GM18870 (cell line): Measurements from ENCODE around the gene LYVE1.

Experiments
- ATAC-seq: cut with Tn5 transposase; IDR thresholded peaks from one replicate; pipeline ENCODE4 v1.9.1; 2021; ENCODE audit warnings: moderate library complexity; ENCODE audit not compliant: unreplicated experiment

The LYVE1 gene

DNA sequence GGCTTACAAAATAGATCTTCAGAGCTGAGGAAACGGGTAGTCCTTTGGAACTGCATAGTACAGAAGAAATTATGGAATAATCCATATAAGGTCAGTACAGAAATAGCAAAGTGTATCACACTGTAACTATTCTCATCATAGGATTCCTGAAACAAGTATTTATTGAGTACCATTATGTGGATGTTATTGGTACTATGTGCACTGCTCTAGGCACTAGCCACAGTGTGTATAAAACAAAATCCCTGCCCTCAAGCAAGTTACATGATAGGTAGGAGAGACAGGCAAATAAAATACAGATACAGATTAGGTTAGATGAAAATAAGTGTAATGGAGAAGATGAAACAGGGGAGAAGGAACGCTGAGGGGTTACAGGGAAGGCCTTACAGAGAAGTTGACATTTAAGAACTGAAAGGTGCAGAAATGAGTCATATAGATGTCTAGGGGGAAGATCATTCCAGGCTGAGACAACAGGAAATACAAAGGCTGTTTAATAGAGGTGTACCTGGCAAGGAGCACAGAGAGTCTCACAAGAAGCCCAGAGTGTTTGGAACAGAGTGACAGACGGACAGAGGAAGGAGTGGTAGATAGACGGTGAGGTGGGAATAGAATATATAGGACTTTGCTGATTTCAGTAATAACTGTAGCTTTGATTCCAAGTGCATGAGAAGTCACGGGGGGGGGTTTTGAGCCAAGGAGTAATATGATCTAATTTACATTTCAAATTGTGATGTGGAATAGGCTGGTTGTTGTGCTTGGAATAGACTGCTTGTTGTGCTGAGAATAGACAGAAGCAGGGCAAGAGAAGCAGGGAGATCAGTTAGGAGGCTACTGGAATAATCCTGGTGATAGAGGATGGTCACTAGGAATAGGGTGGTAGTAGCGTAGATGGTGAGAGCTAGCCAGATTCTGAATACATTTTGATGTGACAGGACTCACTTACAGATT lies 41.2 kb downstream of the LYVE1 start:
- no peak for ATAC-seq

DNA sequence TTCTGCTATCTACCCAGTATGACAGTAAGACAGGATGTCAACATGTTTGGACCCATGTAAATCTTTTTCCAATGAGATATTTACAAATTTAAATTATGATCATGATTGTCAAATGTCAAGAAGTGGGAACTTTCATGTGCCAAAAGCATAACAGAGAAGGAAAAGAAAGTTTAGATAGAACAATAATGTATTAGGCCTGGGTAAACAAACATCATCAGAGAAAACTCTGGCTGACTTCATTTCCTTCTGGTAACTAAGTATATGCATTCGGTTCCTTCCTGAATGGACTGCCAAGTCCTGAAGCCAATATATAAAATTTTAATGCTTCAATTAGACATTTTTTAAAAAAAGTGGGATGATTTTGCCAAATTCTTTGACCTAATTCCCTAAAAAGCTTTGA lies 44.0 kb downstream of the LYVE1 start:
- no peak for ATAC-seq

DNA sequence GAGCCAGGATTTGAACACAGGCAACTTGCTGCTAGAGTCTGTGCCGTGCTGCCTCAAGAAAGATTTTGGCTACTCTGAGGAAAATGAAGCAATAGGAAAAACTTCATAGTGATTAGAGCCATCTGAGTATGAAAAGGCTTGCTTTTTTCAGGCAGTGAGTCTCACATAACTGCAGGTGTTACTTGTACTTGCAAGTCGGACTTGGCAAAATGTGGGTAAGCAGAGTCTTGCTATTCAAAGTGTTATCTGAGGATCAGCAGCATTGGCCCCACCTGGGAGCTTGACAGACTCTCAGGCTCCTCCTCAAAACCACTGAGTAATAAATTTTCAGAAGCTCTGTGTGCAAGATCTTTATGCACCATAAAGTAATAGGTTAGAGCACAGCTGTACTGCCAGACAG lies 45.5 kb downstream of the LYVE1 start:
- ATAC-seq: no peak

DNA sequence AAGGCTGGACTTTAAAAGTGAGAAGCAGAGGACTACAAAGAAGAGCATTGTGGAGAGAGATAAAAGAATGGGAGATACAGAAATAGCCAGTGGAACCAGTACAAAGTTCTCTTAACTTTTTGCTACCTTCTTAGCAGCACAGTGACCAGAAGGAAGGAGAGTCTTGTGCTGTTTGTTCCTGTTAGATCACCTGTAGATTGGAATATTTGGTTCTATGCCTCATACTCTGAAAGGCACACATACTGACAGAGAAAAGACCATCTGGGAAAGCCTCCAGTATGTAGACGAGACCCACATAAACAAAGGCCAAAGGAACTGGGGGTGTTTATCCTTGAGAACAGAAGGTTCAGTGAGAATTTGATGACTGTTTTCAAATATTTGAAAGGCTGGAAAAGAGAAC lies 46.2 kb downstream of the LYVE1 start:
- no peak for ATAC-seq

DNA sequence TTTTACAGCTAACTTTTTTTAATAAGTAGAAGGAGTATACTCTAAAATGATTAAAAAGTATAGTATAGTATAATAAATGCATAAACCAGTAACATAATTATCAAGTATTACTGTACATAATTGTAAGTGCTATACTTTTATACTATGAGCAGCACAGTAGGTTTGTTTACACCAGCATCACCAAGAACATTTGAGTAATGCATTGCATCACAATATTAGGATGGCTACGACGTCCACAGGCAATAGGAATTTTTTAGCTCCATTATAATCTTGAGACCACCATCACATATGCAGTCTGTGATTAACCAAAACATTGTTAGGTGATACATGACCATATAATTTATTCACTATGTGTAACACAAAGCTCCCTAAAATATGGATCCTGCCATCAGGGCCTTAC lies 47.9 kb downstream of the LYVE1 start:
- no peak for ATAC-seq

DNA sequence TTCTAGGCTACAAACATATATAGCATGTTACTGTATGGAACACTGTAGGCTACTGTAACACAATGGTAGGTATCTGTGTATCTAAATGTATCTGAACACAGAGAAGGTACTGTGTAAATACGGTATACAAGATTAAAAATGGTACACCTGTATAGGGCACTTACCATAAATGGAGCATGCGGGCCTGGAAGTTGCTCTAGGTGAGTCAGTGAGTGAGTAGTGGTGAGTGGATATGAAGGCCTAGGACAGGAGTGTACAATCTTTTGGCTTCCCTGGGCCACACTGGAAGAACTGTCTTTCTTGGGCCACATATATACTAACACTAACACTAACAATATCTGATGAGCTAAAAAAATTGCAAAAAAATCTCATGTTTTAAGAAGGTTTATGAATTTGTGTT lies 48.8 kb downstream of the LYVE1 start:
- no peak for ATAC-seq

DNA sequence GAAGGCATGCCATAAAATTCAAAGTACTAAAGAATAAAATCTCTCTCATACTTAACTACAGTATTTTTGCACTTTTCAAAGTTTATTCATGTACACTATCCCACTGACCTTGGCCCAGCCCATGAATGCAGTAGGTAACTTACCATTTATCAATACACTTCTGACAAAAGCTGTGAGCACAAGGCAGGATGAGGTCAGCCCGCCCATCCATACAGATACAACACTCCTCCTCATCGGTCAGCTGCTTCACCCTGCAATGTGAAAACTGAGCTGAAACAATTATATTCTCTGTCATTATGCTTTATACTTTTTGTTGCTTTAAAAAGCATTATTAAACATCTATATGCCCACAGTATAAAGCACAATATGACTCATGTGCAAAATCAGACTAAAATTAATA lies 49.6 kb downstream of the LYVE1 start:
- no peak for ATAC-seq

DNA sequence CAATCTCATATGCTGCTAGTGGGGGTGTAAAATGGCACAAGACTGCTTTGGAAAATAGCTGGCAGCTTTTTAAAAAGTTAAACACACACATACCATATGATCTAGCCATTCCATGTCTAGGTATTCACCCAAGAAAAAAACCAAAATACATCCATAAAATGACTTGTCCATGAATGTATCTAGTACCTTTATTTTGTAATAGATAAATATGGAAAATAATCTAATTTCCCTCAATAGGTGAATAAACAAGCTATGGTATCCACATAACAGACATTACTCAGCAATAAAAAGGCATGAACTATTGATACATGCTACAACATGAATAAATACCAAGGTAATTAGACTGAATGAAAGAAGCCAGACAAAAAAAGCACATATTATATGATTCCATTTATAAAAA lies 50.3 kb downstream of the LYVE1 start:
- no peak for ATAC-seq

DNA sequence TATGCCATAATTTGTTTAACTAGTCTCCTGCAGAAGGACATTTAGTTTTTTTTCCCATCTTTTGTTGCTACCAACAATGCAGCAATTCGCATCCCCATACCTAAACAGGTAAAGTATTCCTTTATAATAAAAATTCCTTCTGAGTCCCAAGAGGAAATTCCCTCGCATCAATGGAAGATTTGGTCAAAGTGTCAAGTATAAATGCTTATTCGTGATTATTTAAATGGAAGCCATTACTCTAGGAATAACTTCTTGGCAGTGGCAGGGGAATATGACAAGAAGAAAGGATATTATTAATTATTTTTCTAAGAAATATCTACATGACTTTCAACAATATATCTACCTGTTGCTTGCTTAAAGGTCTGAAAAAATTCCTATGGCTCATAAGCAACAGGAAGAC lies 53.0 kb downstream of the LYVE1 start:
- no peak for ATAC-seq

DNA sequence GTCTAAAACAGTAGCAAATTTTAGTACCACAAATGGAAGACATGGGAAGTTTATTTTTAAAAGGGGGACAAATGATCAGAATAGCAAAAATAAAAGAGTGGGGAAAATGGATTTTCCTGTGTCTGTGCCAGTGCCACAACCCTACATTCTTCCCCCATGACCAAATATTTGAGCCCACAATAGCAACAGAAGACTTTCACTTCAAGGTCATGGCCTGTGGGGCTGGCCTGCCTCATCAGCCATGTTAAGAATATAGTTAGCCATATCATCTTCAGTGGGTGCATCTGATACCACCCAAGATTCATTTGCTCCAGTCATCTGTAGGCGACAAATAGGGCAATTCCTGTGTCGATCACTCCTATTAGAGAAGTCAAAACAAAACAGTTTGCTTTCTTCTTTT lies 53.8 kb downstream of the LYVE1 start:
- no peak for ATAC-seq

DNA sequence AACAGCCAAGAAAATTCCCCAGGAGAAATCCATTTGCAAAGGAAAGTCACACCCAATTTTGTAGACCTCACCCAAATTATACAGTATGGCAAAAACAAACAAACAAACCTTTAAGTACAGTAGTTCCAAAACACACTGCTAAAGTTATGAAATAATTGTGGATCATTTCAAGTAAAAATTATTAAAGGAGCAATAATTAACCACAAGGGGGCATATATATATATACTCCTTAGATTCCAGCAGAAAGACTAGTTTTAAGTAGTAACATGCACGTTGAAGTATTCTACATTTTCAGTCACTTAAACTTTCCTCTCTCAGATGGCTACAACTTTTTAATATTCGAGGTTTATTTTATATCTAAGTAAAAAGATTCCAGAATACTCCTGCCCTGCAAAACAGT lies 54.3 kb downstream of the LYVE1 start:
- ATAC-seq: no peak

DNA sequence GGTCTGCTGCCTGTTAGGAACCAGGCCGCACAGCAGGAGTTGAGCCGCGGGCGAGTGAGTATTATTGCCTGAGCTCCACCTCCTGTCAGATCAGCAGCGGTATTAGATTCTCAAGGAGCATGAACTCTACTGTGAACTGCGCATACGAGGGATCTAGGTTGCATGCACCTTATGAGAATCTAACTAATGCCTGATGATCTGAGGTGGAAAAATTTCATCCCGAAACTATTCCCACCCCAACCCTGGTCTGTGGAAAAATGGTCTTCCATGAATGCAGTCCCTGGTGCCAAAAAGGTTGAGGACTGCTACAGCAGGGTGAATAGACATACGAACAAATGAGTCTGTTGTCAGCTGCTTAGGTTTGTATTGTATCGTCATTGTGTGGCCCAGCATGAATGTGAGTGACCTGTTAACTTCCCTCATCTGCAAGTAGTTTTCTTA lies 57.3 kb downstream of the LYVE1 start:
- no peak for ATAC-seq
